ENCODE measurements around the gene POC1A. TPM values are rescaled to one million over a fixed set of nuclear protein-coding genes. Genes with fewer than 3 reads are reported as not detected.
A peak's percentile ranks its signal among the peaks of the same experiment; 100 is the strongest.

POC1A gene
- total and polyA plus RNA-seq, 9 of the 15 experiments (the other 6 are each of a cell fraction or from before 2014, with no cell fraction given): 7.2 to 17.5 (median 12.1) TPM

- TF ChIP-seq CEBPG (CRISPR knock-in tag; IDR thresholded peaks at IDR 0.05) (peak; percentile 31; the same call in 1 of the 2 replicates), CEBPG (tag; conservative IDR thresholded peaks at IDR 0.05 in 1 of 2, IDR thresholded peaks at IDR 0.05 in 1 of 2) (no peak), ETV5 (CRISPR knock-in tag; IDR thresholded peaks at IDR 0.05; ENCODE audit: low read depth) (no peak), CUX1 (CRISPR knock-in tag; IDR thresholded peaks at IDR 0.05) (no peak), USF1 (CRISPR knock-in tag; IDR thresholded peaks at IDR 0.05) (peak; percentile 49), ZNF232 (CRISPR knock-in tag; IDR thresholded peaks at IDR 0.05) (no peak), NFIC (IDR thresholded peaks at IDR 0.05) (peak; percentile 33; the same call in 1 of the 2 replicates), U2AF1 (optimal IDR thresholded peaks at IDR 0.05; ENCODE audit: low read depth, low read length) (no peak), ZBTB43 (CRISPR knock-in tag; IDR thresholded peaks at IDR 0.05) (no peak), ZNF197 (CRISPR knock-in tag; IDR thresholded peaks at IDR 0.05; ENCODE audit: low read depth) (no peak), ZNF444 (CRISPR knock-in tag; IDR thresholded peaks at IDR 0.05) (peak; percentile 80; the same call in 1 of the 2 replicates), SIN3A (IDR thresholded peaks at IDR 0.05; ENCODE audit: borderline replicate concordance in 2 of 2, control insufficient read depth in 1 of 2, low read depth in 2 of 2, low read length in 2 of 2) (no peak), ZNF551 (CRISPR knock-in tag; IDR thresholded peaks at IDR 0.05) (no peak), NR2C1 (IDR thresholded peaks at IDR 0.05) (peak; percentile 45; the same call in 1 of the 2 replicates), NR2C1 (tag; IDR thresholded peaks at IDR 0.05) (peak; percentile 57; the same call in 1 of the 2 replicates)
- TF ChIP-seq, protein P1, sequence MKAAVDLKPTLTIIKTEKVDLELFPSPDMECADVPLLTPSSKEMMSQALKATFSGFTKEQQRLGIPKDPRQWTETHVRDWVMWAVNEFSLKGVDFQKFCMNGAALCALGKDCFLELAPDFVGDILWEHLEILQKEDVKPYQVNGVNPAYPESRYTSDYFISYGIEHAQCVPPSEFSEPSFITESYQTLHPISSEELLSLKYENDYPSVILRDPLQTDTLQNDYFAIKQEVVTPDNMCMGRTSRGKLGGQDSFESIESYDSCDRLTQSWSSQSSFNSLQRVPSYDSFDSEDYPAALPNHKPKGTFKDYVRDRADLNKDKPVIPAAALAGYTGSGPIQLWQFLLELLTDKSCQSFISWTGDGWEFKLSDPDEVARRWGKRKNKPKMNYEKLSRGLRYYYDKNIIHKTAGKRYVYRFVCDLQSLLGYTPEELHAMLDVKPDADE (conservative IDR thresholded peaks at IDR 0.05; ENCODE audit: control insufficient read depth, low read depth, low read length): no peak
Observed at GRCh38 chr3:52088445-52089367, 65.5 kb downstream of the POC1A start (continued).

All from K562 (cell line).